Liver (tissue), 9 donors: ENCODE results near the gene C5. TPM values are rescaled to one million over a fixed set of nuclear protein-coding genes. Genes with fewer than 3 reads are reported as not detected.
A peak's percentile ranks its signal among the peaks of the same experiment; 100 is the strongest.

Experiments
- DNase-seq: peaks from one replicate; pipeline ENCODE4 v3.0.0-alpha.2; 2017; ENCODE audit warnings: low spot score
- H3K27ac ChIP-seq, 2 donors: one replicate each; pipeline ENCODE4 v1.7.0; 2013; ENCODE audit warnings: inconsistent platforms in 2 of 2, low read length in 2 of 2, control low read depth in 1 of 2, low read depth in 1 of 2, mild to moderate bottlenecking in 1 of 2
- H3K27me3 ChIP-seq, 4 donors: one replicate each; pipeline versions ENCODE4 v1.6.1 to v1.7.0; 2013; ENCODE audit warnings: low read length in 3 of 4, inconsistent platforms in 1 of 4, mild to moderate bottlenecking in 1 of 4, moderate library complexity in 1 of 4; ENCODE audit not compliant: control insufficient read depth in 4 of 4, insufficient read depth in 4 of 4
- H3K36me3 ChIP-seq, 4 donors: one replicate each; pipeline versions ENCODE4 v1.6.1 to v1.7.0; 2013; ENCODE audit warnings: low read length in 3 of 4, mild to moderate bottlenecking in 3 of 4, low read depth in 1 of 4, moderate library complexity in 1 of 4; ENCODE audit not compliant: control insufficient read depth in 4 of 4, insufficient read depth in 3 of 4
- H3K4me1 ChIP-seq, 4 donors: one replicate each; pipeline versions ENCODE4 v1.6.1 to v1.7.0; 2013; ENCODE audit warnings: low read length in 3 of 4, mild to moderate bottlenecking in 3 of 4, moderate library complexity in 1 of 4; ENCODE audit not compliant: control insufficient read depth in 4 of 4, insufficient read depth in 4 of 4
- H3K4me3 ChIP-seq, 3 donors: one replicate each; pipeline versions ENCODE4 v1.6.1 to v1.7.0; 2013; ENCODE audit warnings: low read length in 3 of 3, control low read depth in 1 of 3, low read depth in 1 of 3, mild to moderate bottlenecking in 1 of 3
- H3K9ac ChIP-seq, 2 donors: one replicate each; pipeline ENCODE4 v1.7.0; 2013; ENCODE audit warnings: low read length in 2 of 2, mild to moderate bottlenecking in 2 of 2, moderate library complexity in 2 of 2, control low read depth in 1 of 2, low read depth in 1 of 2
- H3K9me3 ChIP-seq, 4 donors: one replicate each; pipeline versions ENCODE4 v1.6.1 to v1.7.0; 2013; ENCODE audit warnings: low read length in 3 of 4; ENCODE audit not compliant: control insufficient read depth in 4 of 4
- FOXA2 ChIP-seq: IDR thresholded peaks from 2 replicates; pipeline ENCODE4 v1.6.1; 2016; ENCODE audit warnings: antibody characterized with exemption
- GABPA ChIP-seq, 2 donors: IDR thresholded peaks in 1 of 2; conservative IDR thresholded peaks in 1 of 2; 2 replicates each; pipeline ENCODE4 v1.6.1; 2016; ENCODE audit warnings: antibody characterized with exemption in 2 of 2, mild to moderate bottlenecking in 1 of 2, moderate library complexity in 1 of 2
- HNF4A ChIP-seq, 2 donors: conservative IDR thresholded peaks; 2 replicates each; pipeline ENCODE4 v1.6.1; 2016; ENCODE audit warnings: antibody characterized with exemption in 2 of 2, mild to moderate bottlenecking in 2 of 2
- JUND ChIP-seq, 2 donors: IDR thresholded peaks; 2 replicates each; pipeline ENCODE4 v1.6.1; 2016; ENCODE audit warnings: antibody characterized with exemption in 2 of 2
- RXRA ChIP-seq, 2 donors: IDR thresholded peaks; 2 replicates each; pipeline ENCODE4 v1.6.1; 2017 to 2018; ENCODE audit warnings: antibody characterized with exemption in 2 of 2, mild to moderate bottlenecking in 1 of 2
- SP1 ChIP-seq: IDR thresholded peaks from 2 replicates; pipeline ENCODE4 v1.6.1; 2018; ENCODE audit warnings: antibody characterized with exemption, mild to moderate bottlenecking
- TAF1 ChIP-seq: conservative IDR thresholded peaks from 2 replicates; pipeline ENCODE4 v1.6.1; 2016; ENCODE audit warnings: antibody characterized with exemption, mild to moderate bottlenecking
- WGBS: extraction: QIAGEN DNeasy Blood & Tissue Kit; methylation state at CpG from one replicate; pipeline ENCODE4 v1.1.7; 2013; 5-methylcytosine and 5-hydroxymethylcytosine counted together
- polyA plus RNA-seq, 2 donors: library from polyadenylated mRNA; stranded (reverse) in 1 of 2; unstranded in 1 of 2; fragments of 200-250 nt in 1 of 2; fragments of >200 nt in 1 of 2; fragmentation: Nextera tagmentation in 1 of 2; extraction: Ambion mirVana in 1 of 2; gene quantifications; one replicate each; pipeline versions ENCODE4 v1.2.1 to v1.2.3, GENCODE V29; 2013 to 2015
- total RNA-seq, 2 donors: library from RNA; depleted of rRNA; stranded (reverse); fragments of >200 nt; gene quantifications; one replicate each; pipeline ENCODE4 v1.2.3, GENCODE V29; 2014
- TF ChIP-seq, protein P1 (sequence below): fragments of 150-350 bp; IDR thresholded peaks from 2 replicates; pipeline ENCODE4 v1.5.1; 2017; ENCODE audit warnings: improper control_type of control experiment, low read depth, low read length; ENCODE audit not compliant: missing input control
- TF ChIP-seq, protein P2 (sequence below): IDR thresholded peaks from 2 replicates; pipeline ENCODE4 v1.6.1; 2016; ENCODE audit warnings: antibody characterized with exemption
- TF ChIP-seq, protein P3 (sequence below): IDR thresholded peaks from 2 replicates; pipeline ENCODE4 v1.6.1; 2016; ENCODE audit warnings: antibody characterized with exemption, mild to moderate bottlenecking
- donor health status: healthy.
- donor health status: healthy.
- donor health status: healthy.
- donor health status: healthy.
- donor health status: healthy.

C5 gene
- total and polyA plus RNA-seq, 4 donors: 127 to 485 (median 361) TPM

DNA sequence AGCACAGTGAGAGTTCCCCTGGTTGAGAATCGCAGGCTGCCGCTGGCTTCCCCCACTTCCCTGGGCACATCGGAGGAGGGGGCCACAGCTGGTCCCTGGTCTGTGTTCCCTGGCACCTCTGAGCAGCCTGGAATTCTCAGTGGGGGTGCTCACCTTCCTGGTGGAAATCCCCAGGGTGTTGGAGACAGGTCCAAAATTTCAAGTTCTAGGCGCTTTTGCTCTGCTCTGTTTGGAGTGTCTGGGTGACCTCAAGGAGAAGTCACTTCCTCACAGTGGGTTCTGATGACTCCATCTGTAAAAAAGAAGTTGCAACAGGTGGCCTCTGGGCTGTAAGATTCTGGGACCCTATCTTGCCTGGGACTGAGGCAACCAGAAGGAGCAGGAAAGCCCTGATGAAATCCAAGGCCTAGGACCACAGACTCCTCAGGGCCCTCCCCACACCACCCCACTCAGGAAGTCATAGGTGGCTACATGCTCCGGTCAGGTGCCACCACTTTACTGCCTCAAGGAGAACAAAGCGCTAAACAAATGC is 123.6 kb downstream of the C5 start, which contains the start of gene TRAF1 (continued):
- TF ChIP-seq, protein P1, sequence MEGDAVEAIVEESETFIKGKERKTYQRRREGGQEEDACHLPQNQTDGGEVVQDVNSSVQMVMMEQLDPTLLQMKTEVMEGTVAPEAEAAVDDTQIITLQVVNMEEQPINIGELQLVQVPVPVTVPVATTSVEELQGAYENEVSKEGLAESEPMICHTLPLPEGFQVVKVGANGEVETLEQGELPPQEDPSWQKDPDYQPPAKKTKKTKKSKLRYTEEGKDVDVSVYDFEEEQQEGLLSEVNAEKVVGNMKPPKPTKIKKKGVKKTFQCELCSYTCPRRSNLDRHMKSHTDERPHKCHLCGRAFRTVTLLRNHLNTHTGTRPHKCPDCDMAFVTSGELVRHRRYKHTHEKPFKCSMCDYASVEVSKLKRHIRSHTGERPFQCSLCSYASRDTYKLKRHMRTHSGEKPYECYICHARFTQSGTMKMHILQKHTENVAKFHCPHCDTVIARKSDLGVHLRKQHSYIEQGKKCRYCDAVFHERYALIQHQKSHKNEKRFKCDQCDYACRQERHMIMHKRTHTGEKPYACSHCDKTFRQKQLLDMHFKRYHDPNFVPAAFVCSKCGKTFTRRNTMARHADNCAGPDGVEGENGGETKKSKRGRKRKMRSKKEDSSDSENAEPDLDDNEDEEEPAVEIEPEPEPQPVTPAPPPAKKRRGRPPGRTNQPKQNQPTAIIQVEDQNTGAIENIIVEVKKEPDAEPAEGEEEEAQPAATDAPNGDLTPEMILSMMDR: no peak
- TF ChIP-seq, protein P2, sequence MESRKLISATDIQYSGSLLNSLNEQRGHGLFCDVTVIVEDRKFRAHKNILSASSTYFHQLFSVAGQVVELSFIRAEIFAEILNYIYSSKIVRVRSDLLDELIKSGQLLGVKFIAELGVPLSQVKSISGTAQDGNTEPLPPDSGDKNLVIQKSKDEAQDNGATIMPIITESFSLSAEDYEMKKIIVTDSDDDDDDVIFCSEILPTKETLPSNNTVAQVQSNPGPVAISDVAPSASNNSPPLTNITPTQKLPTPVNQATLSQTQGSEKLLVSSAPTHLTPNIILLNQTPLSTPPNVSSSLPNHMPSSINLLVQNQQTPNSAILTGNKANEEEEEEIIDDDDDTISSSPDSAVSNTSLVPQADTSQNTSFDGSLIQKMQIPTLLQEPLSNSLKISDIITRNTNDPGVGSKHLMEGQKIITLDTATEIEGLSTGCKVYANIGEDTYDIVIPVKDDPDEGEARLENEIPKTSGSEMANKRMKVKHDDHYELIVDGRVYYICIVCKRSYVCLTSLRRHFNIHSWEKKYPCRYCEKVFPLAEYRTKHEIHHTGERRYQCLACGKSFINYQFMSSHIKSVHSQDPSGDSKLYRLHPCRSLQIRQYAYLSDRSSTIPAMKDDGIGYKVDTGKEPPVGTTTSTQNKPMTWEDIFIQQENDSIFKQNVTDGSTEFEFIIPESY: no peak
- no peak for TF ChIP-seq RXRA (IDR thresholded peaks at IDR 0.05)
- TF ChIP-seq TAF1: no peak

DNA sequence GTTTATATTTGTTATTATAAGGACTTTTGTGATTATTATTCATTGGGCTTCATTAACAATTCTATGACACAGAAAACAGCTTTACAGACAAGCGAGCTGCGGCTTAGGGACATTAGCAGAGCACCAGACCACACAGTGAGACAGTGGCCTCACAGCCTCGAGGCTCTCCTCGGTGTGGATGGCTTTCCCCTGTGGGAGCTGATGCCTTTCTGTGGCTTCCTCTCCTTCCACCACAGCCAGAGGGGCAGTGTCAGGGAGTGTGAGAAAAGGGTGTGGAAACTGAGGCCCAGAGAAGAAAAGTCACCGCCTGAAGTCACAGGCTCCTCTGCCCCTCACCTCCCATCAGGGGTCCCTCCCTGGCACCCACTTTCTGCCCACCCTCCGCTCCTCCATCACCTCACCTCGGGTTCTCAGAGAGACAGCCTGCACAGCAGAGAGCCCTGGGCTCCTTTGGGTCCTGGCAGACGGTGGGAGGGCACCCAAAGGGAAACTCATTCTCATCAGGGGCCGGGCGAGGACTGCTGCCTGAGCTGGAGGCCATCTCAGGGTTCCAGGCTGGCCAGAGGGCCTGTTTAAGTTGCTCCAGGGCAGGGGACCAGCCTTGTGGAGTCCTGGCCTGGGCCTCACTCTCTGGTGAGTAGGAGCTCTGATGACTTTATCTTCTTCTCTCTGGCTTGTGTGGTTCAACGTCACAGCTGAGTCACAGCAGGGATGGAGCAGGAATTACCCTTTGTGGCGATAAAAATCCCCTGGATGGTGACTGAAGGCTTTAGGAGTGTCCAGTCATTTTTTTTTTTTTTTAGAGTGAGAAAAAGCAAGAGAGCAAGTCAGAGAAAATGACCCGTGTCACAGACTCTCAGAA is 124.3 kb downstream of the C5 start:
- TF ChIP-seq HNF4A (conservative IDR thresholded peaks at IDR 0.05) (no peak), GABPA (IDR thresholded peaks at IDR 0.05 in 1 of 2, conservative IDR thresholded peaks at IDR 0.05 in 1 of 2) (no peak), FOXA2 (no peak), RXRA (IDR thresholded peaks at IDR 0.05) (no peak), JUND (IDR thresholded peaks at IDR 0.05) (no peak), SP1 (no peak)
- TF ChIP-seq, protein P1: no peak
- TF ChIP-seq, protein P3, sequence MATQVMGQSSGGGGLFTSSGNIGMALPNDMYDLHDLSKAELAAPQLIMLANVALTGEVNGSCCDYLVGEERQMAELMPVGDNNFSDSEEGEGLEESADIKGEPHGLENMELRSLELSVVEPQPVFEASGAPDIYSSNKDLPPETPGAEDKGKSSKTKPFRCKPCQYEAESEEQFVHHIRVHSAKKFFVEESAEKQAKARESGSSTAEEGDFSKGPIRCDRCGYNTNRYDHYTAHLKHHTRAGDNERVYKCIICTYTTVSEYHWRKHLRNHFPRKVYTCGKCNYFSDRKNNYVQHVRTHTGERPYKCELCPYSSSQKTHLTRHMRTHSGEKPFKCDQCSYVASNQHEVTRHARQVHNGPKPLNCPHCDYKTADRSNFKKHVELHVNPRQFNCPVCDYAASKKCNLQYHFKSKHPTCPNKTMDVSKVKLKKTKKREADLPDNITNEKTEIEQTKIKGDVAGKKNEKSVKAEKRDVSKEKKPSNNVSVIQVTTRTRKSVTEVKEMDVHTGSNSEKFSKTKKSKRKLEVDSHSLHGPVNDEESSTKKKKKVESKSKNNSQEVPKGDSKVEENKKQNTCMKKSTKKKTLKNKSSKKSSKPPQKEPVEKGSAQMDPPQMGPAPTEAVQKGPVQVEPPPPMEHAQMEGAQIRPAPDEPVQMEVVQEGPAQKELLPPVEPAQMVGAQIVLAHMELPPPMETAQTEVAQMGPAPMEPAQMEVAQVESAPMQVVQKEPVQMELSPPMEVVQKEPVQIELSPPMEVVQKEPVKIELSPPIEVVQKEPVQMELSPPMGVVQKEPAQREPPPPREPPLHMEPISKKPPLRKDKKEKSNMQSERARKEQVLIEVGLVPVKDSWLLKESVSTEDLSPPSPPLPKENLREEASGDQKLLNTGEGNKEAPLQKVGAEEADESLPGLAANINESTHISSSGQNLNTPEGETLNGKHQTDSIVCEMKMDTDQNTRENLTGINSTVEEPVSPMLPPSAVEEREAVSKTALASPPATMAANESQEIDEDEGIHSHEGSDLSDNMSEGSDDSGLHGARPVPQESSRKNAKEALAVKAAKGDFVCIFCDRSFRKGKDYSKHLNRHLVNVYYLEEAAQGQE: no peak
- peaks cover 0 to 10% (median 4%) of the 10 kb centered on the region in 4 donors for H3K4me1 ChIP-seq
- H3K9ac ChIP-seq: peak overlapping the region in 1 of 2 donors; percentile 38
- no peaks in the 10 kb centered on the region for H3K9me3 ChIP-seq
- no peaks in the 10 kb centered on the region for H3K36me3 ChIP-seq
- WGBS: 81% methylated on average over 13 of the region's 13 CpGs
- H3K27ac ChIP-seq: peak overlapping the region; percentile 60 to 61
- DNase-seq: no peak
- H3K27me3 ChIP-seq: no peaks in the 10 kb centered on the region
- no peak overlapping the region for H3K4me3 ChIP-seq
